GM23248 (cell line): ENCODE measurements around the gene PGLYRP3.

ENCODE experiments used
- EZH2 ChIP-seq: fragments of 200-600 bp; sonication (generic); IDR thresholded peaks from 2 replicates; pipeline ENCODE4 v1.6.1; 2018; ENCODE audit warnings: antibody characterized with exemption, mild to moderate bottlenecking; ENCODE audit not compliant: insufficient read depth, poor library complexity, severe bottlenecking
- EZH2phosphoT487 ChIP-seq: fragments of 200-600 bp; sonication (generic); IDR thresholded peaks from 2 replicates; pipeline ENCODE4 v1.6.1; 2018; ENCODE audit warnings: antibody characterized with exemption, moderate library complexity, mild to moderate bottlenecking, low read depth; ENCODE audit not compliant: insufficient read depth

GRCh38 chr1:153347856-153348255, 35.1 kb upstream of the PGLYRP3 start:
- no peak for TF ChIP-seq EZH2
- no peak for TF ChIP-seq EZH2phosphoT487
